NOMO-1 treated with dmso at 0.1 percent for 144 hours (cell line): ENCODE measurements around the gene PACS1.
"Not testable (repeated sequence)": the region's sequence is repeated elsewhere in the genome, so short reads cannot be mapped to it uniquely, and the experiment has no call there.

Experiments used
- DNase-seq: peaks from one replicate; lab custom pipeline; 2025; ENCODE audit not compliant: unreplicated experiment; lab: John Stamatoyannopoulos, UW

Gene PACS1

DNA sequence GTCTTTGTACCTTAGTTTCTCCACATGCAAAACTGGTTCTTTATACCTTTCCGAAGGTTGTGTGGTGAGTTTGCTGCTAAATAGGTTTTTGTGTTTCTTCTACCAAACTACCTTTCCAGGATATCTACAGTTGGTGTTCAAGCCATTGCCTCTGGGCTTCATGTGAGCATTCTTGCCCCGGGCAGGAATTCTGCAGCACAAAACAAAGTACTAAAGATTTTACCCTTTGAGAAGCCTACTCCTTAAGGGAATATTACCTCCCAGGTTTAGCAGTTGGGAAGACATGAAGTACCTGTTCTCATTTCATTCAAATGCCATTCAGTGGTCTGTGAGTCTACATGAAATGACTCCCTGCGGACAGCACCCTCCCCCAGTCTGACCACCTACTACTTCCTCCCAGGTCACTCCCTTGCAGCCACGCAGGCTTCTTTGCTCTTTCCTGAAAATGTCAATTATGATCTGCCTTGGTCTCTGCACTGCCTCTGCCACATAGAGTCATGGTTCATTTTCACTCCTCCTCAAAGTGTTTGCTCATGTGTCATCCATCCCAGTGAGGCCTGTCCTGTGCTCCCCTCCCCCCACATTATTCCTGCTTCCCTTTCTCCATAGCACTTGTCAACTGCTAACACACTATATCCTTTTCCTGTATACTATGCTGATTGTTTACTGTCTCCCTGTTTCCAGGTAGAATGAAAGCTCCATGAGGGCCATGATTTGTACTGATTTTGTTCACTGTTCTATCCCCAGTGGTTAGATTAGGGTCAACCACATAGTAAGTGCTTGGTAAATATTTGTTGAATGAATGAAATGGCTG is 36.9 kb downstream of the PACS1 start:
- no peak for DNase-seq

DNA sequence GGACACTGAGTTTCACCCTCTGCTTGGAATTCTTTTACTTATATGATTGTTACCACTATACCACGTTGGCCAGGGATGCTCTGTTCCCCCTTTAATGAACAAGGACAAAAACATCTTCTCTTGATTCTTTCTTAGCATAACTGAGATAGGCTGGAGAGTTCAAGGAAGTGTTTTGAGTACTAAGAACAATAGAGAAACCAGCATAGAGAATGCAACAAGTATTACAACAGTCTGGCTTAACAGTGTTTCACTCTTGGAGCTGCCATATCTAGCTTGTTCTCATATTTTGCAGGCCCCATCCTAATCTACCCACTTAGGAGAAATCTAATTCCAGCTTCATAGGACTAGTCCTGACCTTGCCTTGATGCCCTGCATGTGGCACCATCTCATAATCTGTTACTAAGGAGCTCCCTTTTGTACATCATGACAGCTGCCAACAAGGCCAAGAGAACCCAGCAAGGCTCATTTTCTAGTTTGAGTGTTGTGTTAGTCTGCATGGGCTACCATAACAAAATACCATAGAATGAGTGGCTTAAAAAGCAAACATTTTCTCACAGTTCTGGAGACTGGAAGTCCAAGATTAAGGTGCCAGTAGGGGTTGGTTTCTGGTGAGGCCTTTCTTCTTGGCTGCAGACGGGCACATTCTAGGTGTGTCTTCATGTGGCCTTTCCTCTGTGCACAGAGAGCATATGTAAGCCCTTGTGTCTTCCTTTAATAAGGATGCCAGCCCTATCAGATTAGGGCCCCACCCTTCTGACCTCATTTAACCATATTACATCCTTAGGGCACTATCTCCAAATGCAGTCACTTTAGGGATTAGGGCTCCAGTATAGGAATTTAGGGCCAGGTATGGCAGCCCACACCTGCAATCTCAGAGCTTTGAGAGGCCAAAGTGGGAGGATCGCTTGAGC is 37.8 kb downstream of the PACS1 start:
- DNase-seq = no peak

DNA sequence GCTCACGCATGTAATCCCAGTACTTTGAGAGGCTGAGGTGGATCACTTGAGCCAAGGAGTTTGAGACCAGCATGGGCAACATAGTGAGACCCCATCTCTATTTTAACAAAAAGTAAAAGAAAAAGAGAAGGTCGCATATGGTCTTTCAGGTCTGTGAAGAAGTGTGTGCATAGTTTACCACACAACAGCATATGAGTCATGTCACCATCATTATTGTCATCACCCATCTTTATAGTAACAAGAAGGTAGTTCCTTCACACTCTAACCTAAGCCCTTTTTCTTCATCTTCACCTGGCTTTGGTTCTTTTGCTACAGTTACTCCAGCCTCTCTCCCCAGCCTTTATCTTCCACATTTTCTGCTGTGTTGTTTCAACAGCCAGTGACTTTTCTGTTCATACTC is 39.2 kb downstream of the PACS1 start:
- no peak for DNase-seq

DNA sequence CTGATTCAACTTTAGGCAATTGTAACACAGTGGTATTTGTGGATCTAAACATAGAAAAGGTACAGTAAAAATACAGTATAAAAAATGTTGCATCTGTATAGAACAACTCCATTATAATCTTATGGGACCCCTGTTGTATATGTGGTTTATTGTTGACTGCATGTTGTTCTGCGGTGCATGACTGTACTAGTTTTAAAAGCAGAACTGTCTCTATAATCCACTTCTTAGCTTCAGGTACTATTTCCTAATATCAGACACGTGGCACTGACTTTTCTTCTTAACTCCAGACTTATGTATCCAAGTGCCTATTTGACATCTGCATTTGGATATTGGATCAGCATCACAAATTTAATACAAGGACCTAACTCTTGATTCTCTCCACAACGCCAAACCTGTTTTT is 41.1 kb downstream of the PACS1 start:
- no peak for DNase-seq

DNA sequence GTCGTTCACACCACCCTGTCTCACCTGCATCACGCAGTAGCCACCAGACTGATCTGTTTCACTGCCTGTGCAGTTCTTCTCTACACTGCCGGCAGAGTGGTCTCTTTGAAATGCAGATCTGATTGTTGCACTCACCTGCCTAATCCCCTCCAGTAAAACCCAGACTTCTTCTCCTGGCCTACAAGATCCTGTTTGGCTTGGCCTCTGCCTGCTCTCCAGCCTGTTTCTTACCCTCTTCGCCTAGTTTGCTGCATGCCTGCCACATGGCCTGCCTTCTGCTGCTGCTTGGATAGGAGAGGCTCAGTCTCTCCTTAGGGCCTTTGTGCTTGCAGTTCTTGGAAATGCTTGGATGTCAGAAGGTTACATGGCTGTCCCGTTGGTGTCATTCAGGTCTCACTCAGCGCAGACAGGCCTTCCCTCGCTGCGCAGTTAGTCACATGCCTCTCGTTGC is 42.0 kb downstream of the PACS1 start:
- DNase-seq = no peak

DNA sequence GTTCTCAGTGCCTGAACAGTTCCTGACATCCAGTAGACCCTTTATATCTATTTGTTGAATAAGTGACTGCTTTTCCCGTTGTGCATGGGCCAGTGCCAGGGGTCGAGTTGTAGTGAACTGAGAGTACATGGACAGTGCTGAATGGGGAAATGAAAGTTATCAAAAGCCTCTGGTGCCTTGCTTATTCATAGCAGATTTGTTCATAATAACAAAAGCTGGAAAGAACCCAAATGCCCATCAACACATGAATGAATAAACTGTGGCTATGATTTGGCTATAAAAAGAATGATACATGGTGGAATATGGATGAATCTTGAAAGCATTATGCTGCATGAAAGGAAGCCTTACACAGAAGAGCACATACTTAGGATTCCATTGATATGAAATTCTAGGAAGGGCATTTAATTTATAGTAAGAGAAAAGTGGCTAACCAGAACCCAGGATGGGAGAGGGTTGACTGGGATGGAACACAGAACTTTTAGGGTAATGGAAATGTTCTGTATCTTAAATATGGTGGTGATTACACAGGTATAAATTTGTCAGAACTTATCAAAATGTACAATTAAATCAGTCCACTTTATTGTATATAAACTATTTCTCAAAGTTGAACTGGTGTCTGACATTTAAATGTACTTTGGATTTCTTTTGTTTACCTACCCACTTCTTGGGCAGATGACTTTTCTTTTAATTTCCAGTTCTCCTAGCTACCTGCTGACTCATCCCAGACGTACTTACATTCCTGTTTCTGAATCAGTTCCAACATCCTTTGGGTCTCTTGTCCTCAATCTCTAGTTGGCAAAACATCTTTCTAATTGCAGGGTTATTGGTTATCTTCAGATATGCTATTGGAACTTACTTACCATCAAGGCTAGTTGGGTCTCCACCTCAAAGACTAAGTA is 42.8 kb downstream of the PACS1 start:
- DNase-seq = peak; percentile 46

DNA sequence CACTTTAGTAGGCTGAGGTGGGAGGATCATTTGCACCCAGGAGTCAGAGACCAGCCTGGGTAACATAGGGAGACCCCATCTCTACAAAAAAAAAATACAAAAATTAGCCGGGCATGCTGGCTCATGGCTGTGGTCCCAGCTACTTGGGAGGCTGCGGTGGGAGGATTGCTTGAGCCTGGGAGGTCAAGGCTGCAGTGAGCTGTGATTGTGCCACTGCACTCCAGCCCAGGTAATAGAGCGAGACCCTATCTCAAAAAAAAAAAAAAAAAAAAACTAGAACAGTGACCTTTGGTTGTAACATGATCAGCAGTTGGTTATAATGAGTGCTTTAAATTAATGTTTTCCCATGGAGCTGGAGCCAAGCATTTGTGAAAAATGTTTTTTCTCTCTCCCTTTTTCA is 44.9 kb downstream of the PACS1 start:
- not testable (repeated sequence) for DNase-seq

DNA sequence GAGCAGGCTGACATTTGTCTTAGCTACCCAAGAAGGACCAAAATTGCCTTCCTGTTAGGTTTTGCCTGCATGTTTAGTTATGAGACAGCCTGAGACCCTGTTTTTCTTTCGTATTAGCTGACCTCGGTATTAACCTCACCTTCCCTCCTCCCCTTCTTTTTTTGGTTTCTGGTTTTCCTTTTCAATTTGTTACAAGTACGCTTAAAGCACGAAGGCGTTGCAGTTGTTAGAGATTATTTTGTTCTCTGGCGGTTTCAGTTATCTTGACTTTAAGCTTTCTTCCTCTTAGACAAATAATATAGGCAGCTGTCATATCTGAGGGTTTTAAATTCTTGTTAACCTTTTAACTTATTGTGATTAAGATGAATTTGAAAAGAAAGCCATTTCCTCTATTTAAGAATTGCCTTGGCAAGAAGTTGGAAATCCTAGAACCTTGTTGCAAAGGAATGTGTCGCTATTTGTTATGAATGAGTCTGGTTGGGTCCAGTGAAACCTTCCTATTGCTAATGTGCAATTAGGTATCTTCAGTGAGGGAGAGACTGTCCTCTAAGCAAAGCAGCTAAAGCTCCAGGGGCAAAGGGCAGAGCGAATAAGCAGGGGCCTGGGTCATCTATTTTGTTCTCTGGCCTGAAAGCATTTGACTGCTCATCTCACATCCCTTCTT is 45.7 kb downstream of the PACS1 start:
- DNase-seq = no peak

DNA sequence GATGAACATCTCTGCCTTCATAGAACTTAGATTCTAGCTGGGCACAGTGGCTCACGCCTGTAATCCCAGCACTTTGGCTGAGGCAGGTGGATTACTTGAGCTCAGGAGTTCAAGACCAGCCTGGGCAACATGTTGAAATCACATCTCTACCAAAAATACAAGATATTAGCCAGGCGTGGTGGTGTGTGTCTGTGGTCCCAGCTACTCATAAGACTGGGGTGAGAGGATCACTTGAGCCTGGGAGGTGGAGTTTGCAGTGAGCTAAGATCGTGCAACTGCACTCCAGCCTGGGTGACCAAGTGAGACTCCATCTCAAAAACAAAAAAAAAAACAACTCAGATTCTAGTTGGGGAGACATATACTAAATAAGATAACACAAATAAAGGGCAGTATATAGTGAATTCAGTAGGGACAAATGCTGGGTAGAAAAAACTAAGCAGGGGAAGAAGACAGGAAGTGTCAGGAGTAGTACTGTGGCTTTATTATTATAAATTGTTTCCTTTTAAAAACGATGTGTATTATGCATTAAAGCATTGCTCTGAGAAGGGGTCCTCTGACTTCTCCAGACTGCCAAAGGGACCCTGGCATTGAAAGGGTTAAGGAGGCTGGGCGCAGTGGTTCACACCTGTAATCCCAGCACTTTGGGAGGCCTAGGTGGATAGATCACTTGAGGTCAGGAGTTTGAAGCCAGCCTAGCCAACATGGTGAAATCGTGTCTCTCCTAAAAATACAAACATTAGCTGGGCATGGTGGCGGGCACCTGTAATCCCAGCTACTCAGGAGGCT is 46.7 kb downstream of the PACS1 start:
- DNase-seq = no peak

DNA sequence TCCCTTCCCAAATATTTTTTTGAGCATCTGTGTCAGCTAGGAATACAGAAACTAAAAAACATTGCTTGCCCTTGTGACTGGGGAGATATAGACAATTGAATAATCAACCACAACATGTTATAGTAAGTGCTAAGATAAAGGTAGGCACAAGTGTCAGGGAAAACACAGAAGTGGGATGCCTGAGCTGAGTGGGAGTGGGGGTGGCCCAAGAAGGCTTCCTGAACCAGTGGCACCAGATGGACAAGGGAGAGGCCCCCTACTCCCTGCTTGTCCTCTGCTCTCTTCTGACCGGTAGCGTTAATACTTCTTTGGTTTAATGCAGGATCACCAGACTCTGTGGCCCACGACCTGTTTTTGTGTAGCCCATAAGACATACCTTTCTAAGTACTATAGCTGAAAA is 48.8 kb downstream of the PACS1 start:
- no peak for DNase-seq

DNA sequence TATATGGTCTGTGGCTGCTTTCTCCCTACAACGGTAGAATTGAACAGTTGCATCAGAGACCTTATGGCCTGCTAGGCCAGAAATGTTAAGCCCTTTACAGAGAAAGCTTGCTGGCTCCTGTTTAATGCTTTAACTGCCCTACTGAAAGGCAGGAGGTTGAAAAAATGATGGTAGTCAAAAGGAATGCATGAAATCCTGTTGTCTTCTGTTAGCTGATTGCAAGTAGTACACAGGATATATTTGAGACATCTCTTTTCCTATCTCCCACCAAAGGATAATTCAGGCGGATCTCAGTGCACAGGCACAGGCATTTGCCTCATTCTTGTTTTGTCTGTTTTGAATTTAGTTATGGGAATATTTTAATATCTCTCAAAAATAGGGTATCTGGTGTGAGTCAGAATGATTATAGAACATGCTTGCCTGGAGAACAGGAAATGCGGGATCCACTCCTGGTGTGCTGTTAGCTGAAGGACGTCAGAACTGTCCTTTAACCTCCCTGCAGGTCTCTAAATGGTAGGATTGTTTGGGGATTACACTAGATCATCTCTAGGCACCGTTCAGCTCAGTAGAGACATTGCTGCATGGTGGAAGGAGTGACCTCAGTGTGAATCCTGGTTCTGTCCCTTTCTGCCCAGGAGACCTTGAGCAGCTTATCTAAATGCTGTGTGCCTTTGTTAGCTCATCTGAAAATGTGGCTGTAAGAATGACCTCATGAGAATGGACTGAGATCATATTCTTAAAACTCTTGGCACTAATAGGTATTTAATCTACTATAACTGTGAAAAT is 49.5 kb downstream of the PACS1 start:
- DNase-seq = no peak

DNA sequence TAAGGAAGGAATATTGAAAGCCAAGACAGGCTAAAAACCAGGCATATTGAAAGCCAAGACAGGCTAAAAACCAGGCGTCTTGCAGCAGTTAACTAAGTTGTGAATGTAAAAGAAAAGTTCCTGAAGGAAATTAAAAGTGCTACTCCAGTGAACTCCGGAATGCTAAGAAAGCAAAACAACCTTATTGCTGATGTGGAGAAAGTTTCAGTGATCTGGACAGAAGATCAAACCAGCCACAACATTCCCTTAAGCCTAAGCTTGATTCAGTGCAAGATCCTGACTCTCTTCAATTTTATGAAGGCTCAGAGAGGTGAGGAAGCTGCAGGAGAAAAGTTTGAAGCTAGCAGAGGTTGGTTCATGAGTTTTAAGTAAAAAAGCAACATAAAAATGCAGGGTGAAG is 51.4 kb downstream of the PACS1 start:
- DNase-seq = no peak

DNA sequence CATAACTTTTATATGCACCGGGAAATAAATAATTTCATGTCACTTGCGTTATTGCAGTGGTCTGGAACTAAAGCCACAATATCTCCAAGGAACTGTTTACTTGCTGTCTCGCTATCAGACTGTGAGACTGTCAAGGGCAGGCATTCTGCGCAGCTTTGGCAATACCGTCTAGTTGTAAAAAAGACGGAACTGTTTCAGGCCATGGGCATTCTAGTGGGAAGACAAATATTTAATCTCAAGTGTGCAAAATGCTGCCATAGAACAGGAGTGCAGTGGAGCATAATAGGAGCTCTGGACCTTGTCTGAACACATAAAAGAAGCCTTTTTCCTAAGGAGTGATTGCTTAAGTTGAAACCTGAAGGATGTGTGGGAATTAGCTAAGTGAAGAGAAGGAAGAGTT is 53.8 kb downstream of the PACS1 start:
- DNase-seq = no peak

DNA sequence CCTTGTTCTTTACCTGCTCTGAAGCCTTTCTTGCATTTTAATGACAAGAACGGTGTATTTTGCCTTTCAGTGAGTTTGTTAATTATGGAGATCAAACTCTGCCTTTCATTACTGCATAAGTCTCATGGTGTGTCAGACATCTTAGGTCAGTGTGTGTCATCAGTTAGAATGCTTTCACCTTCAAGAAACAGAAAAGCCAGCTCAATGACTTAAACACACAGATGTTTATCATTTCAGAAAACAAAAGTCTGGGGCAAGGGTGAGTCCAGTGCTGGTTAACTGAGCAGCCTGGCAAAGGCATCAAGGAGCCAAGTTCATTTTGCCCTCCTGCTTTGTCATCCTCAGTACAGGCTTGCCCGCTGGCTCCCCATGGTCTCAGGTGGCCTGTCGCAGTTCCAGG is 54.5 kb downstream of the PACS1 start:
- no peak for DNase-seq

DNA sequence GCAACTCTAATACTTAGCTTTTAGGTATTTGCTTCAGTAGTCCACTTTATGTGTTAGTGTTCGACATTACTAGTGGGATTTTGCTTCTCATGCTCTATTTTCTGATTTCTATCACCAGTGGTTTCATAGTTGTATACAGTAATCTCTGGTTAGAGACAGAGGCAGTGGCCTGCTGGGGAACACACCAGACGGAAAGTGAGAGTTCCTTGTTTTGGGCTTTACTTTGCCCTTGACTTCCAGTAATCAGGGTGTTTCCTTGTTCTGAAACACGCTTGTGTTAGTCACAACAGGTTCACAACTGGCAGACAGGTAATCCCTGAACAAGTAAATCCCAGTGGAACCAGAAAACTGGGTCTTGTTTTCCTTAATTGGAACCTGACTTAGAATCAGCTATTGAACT is 56.0 kb downstream of the PACS1 start:
- DNase-seq = no peak

DNA sequence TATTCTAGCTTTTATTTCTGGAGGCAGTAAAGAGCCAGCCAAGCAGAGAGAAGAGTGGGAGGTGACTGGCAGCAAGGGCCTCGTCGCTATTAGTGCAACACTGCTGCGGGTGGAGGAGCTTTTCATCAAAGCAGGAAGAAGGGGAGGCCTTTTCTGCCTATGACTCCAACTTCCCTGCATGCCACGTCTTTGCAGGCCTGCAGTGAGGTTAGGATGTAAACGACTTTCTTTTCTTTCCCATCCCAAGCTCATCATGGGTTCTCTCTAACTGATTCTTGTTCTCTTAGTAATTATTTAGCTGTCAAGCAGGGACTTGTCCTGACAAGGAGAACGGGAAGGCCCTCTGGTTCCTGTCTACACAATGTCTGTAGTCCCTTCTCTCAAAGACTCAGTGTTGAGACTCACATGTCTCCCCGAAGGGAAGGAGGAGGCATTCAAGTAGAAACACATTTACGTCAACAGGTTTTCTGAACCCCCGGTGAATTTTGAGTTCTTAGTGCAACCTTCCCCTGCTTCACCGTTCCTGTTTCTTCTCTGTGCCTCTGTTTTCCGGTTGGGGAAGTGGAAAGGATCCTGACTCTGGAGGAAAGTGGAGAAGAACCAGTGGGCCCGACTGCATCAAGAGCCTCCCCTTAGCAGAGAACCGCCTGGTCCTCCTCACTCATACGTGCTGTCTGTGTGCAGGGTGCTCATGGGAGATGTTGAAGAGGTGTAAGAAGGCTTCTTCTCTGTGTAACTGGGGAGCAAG is 56.9 kb downstream of the PACS1 start:
- peak; percentile 44 for DNase-seq

DNA sequence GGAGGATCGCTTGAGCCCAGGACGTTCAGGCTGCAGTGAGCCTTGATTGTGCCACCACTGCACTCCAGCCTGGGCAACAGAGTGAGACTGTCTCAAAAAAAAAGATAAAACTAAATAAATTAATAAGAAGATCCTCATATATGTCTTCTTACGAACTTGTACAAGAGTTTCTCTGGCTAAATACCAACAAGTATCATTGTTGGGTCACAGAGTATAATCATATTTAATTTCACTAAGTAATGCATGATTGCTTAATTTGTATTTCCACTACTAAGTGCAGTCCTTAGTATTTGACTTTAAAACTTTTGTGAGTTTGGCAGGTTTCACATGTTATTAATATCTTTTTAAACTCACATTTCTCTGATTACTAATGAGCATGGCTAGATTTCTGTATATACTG is 60.9 kb downstream of the PACS1 start:
- DNase-seq = no peak

DNA sequence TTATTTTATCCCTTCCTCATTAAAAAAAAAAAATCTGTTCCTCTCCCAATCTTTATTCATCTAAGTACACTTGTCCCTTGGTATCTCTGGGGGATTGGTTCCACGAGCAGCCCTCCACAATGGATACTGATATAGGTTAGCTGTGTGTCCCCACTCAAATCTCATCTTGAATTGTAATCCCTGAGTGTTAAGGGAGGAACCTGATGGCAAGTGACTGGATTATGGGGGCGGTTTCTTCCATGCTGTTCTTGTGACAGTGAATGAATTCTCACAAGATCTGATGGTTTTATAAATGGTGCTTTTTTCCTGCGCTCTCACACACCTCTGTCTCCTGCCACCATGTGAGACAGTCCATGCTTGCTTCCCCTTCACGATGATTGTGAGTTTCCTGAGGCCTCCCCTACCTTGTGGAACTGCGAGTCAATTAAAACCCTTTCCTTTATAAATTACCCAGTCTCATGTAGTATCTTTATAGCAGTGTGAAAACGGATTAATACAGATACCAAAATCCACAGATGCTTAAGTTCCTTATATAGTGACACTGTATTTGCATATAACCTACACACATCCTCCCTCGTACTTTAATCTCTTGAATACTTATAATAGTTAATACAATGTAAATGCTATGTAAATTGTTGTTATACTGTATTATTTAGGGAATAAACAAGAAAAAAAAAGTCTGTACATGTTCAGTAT is 62.0 kb downstream of the PACS1 start:
- DNase-seq = no peak
